ENCODE measurements around the gene PDE9A.
"Not testable (repeated sequence)": the region's sequence is repeated elsewhere in the genome, so short reads cannot be mapped to it uniquely, and the experiment has no call there.

PDE9A gene
- 6.0 to 13.1 (median 9.3) reads per million in 4 donors for total RNA-seq

DNA sequence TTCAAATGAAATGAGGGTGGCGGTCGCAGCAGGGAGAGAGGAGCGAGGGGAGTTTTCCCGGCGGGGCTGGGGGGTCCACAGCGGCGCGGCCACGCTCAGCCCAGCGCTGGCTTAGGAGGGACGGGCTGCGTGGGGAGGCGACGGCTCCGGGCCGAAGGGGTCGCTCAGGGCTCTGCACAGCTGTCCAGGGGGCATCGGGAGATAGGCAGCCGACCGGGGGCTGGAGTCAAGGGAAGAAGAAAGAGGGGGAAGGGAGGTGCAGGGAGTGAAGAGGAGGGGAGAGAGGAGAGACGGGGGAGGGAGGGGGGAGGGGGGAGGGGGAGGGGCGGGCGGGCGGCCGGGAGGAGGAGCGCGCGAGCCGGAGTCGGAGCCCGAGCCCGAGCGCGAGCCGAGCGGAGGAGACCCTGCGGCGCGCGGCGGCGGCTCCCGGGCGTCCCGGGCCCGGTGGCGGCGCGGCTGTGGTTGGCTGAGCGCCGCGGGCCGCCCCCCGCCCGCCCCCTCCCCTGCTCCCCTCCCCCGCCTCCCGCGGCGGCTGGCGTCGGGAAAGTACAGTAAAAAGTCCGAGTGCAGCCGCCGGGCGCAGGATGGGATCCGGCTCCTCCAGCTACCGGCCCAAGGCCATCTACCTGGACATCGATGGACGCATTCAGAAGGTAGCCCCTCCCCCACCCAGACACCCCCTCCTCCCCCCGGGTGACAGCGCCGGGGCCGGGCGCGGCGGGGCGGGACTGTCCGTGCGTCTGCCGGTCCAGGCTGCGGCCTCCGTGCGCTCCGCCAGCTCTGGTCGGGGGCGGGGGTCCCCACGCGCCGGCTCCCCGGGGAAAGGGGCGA, at the start of gene PDE9A:
TSS of gene PDE9A (plus strand) at position 391 of the 831 bp plus-strand sequence. CDS start at position 585, 194 bp downstream.
- peak in 1 of 5 donors; percentile 34 for DNase-seq

DNA sequence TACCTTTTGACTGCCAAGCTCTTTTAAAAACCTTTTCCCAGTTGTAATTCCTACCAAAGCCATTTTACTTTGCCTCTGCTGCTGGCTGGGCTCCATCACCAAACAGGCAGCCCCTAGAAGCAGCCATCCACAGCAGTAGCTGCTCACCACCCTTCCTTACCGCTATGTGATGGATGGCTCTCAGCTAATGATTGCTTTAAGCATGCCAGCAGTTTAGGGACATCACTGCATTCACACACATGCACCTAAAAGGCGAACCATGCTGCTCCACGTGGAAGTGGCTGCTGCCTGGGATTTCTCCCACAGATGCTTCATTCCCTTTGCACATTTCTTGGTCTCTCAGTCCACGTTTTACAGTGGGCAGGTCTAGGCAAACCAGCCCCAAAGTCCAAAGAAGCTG, 46.3 kb upstream of the PDE9A start:
- no peak for DNase-seq

DNA sequence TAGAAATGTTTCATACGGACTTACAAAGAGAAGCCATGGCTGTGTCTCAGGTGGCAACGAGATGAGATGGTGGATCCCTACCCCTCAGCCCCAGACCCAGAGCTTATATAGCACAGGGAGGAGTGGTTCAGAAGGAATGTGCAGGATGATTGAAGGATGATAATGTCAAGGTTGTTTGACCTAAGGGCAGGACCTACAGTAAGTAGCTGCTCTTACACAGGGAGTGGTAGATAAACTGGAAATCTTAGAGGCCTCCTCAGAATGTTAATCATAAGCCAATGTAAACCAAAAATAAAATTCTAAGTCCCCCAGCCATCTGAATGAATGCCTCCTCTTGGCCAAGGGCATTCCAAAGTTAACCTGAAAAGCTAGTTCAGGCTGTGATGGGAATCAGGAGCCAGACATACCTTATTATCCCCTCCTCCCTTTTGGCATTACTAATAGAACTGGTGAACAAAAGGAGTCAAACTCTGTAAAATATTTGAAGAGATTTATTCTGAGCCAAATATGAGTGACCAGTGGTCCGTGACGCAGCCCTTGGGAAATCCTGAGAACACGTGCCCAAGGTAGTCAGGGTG, 45.8 kb upstream of the PDE9A start:
- no peak for DNase-seq

DNA sequence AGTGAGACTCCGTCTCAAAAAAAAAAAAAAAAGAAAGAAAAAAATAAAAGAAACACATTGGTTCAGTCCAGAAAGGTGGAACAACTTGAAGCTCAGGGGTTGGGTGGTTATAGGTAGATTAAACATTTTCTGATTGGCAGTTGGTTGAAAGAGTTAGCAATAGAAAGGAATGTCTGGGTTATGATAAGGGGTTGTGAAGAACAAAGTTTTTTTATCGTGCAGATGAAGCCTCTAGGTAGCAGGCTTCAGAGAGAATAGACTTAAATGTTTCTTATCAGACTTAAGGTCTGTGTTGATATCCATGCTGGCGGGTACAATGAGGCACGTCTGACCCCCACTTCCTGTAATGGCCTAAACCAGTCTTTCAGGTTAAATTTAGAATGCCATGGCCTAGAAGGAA, 45.0 kb upstream of the PDE9A start:
- DNase-seq, result no peak

DNA sequence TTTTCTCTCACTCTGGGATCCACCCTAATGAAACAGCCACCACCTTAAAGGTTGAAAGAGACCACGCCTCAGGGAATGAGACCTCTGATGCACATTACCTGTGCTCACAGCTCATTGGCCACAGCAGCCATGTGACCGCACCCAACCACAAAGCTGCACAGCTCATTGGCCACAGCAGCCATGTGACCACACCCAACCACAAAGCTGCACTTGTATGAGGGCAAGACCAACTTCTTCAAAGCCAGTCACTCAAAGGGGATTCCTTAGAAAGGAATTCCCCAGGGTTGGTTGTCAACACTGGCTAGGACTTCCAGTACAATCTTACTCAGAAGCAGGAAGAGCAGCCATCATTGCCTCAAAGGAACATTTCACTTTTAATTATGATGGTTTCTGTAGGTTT, 43.6 kb upstream of the PDE9A start:
- peak in 1 of 5 donors; percentile 20 for DNase-seq

DNA sequence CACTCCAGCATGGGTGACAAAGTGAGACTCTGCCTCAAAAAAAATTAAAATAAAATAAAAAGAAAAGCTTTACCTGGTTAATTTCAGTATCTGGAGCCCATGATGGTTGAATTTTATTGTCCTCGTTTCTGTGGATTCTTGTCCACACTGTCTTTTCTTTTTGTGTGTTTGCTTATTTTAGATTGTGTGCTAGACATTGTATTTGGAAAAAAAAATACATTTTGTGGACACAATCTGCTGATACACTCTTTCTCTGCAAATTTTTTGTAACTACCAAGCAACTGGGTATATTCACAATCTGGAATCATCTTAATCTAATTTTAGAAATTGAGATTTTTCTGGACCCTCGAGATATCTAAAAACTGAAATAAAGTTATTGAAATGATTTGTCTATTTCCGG, 41.6 kb upstream of the PDE9A start:
- no peak for DNase-seq

DNA sequence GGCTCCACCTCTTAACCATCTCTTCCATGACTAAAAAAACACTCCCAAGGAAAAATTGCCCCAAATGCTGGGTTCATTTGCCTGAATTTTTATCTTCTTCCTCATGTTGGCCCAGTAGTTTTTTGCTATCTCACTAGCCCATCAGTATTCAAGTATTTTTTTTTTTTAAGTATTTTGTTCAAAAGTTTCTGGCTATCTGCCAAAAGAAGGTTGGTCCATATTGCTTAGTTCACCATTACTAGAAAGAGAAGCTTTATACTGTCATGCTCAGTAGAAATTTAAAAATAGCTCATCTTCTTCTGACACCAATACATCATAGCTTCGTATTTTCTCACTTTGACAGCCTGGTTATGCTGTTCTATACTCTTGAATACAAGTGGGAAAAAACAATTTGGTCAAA, 41.0 kb upstream of the PDE9A start:
- DNase-seq, result no peak

DNA sequence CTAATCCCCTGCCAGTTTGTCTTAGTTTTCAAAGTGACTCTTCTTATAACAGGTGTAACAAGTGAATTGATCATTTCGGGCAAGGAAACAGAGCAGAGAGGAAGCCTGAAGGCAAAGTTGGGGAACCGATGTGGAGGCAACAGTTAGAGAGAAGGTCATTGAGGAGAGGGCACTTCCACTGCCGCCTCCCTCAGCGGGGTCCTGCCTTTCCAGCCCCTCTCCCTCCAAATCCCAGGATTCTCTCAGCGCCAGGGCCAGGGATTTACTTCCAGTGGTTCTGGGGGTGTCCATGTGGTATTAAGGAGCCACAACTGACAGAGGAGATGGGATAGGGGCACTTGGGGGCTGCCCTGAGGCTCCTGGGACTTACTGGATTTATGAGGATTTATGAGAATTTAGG, 39.7 kb upstream of the PDE9A start:
- DNase-seq, result no peak

DNA sequence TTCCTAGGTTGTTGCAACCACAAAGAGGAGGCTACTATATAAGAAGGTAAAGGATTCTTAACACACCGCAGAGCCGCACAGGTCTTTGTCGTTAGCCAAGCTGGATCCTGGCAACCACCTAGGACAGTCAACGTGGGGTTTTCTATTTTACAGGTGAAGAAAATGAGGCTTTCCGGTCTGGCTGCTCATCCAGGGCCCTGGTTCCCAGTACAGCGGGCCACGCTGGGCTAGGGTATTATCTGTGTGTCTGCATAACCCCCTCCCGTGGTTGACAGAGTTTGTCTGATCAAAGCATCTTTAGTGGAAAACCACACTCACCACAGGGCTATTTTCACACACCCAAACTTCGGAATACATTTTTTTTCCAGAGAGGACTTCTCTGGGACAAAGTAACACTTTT, 39.0 kb upstream of the PDE9A start:
- peak in 4 of 5 donors; percentile 25 to 45 (median 32) for DNase-seq

DNA sequence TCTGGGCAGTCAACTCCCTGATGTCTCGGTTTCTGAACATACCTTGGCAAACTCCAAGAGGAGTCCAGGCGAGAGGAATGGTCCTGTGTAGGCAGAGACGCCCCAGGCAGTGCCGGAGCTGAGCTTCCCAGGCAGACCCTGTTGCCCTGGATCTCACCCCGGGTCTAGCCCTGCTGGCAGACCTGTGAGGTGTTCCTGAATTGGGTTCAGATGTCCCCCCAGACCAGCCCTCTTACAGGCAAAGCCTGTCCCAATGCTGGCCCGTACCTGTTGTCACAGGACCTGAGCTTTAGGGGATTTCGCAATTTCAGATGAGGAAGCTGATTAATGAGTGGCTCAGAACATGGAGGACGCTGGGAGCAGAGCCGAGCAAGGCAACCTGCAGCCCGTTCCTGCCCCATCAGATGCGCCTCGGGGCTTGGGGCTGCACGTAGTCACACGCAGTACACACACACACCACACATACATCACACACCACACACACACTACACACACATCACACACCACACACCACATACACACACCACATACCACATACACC, 38.5 kb upstream of the PDE9A start:
- DNase-seq, result peak; percentile 23 to 71 (median 42)

DNA sequence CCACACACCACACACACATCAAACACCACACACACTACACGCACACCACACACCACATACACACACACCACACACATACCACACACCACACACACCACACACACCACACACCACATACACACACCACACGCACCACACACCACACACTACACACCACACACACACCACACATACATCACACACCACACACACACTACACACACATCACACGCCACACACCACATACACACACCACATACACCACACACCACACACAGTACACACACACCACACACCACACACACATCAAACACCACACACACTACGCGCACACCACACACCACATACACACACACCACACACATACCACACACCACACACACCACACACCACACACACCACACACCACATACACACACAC, 38.0 kb upstream of the PDE9A start:
- not testable (repeated sequence) for DNase-seq

DNA sequence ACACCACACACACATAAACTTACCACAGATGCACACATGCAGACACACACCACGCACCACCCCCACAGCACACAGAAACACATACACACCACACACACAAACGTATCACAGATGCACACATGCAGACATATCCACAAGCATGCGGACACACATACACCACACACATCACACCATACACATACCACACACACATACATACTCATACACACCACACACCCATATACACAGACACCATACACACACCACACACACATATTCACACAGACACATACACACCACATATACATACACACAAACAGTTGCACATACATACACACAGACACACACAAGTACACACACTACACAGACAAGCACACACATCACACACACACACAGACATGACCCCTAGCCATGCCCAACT, 37.5 kb upstream of the PDE9A start:
- DNase-seq, result no peak

DNA sequence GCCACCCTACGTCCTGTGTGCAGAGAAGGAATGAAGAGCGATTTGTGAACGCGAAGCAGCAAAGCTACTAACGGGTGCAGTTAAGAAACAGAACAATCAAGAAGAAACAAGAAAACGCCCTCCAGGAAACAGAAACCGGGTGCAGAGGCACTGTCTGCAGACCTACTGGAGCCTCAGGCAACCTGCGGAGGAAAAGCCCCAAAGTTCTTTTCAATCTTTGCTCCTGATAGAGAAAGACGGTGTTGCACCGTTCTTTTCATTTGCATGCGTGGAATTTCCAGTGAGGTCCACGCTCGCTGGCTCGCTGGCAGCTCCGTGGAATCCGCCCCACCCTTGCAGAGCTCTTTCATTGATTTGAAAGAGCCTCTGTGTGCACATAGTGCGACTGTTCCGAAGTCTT, 37.0 kb upstream of the PDE9A start:
- peak in 2 of 5 donors; percentile 17 to 44 for DNase-seq

DNA sequence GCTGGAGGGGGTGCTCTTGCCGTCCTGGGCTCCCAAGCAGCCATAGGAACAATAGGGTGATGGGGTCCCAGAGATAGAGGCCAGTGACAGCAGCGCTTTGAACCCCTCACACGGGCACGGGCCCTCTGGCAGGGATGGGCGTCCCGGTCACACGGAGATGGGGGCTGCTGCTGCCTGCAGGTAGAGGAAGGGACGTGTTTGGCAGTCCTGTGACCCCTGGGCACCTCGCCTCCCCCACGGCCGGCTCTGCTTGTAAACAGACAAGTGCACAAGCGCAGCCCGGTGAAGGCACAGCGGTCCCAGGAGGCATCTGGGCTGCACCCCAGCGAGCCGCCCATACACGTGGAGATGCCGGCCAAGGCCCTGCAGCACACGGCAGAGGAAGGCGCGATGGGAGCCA, 36.5 kb upstream of the PDE9A start:
- no peak for DNase-seq

DNA sequence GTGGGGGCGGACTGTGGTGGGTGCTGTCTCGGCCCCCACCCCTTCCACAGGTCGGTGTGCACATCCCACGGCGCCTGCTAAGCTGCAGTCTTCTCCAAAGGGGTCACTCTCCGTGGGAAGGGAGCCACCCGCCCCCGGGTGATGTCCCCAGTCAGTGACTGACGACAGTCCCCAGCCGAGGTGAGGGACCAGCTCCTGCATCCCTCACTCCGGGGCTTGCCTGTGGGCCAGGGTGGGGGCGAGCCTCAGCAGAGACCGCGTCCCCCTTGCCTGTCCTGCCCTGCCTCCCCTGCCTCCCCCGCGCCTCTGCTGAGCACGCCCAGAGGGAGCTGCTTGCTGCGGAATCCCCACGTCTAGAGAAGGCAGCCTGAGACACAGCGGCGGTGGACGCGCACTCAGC, 35.9 kb upstream of the PDE9A start:
- no peak for DNase-seq

DNA sequence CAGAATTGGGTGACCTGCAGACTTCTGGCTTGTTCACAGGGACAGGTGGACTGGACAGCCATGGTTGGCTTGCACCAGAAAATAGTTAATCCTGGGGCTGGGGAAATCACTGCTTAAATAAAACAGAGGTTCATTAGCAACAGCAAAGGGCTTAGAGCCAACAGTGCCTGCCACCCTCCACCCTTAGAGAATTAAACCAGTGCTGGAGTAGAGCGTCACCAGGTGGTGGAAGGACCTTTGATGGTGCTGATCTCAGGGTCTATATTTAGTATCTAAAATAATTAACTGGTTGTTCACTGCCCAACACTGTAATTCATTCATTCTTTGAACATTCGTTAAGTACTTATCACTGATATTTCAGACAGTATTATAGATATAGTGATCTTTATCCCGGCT, 34.7 kb upstream of the PDE9A start:
- DNase-seq, result no peak

DNA sequence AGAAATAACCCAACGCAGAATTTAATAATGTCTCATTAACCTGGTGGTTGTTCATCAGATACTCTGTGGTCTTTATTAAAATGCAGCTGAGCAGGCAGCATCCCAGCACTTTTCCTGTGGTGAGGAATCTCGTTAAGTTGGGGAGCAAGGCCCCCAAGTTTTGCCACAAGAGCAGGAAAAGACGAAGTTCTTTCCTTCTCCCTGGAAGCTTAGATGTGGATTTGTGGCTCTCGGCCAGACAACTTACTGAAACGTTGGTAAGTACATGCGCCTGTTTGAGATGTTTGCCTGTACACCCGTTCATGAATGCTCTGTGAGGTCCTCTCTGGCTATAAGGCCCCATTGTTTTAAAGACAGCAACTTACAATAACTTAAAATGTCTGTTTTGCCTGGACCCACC, 34.3 kb upstream of the PDE9A start:
- no peak for DNase-seq

DNA sequence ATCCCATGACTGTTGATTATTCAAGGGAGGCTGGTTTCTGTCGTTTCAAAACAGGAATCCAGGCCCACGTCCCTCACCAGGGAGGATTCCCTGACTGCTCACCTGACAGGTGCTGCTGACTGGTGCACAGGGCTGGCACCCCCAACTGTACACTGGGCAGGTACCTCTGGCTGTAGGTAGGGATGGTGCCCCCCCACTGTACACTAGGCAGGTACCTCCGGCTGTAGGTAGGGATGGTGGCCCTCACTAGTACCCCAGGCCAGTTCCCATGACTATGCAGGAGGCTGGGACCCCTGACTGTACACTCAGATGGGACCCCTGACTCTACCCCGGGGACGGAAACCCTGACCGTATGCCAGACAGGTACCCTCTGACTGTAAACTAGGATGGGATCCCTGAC, 33.6 kb upstream of the PDE9A start:
- DNase-seq, result no peak

DNA sequence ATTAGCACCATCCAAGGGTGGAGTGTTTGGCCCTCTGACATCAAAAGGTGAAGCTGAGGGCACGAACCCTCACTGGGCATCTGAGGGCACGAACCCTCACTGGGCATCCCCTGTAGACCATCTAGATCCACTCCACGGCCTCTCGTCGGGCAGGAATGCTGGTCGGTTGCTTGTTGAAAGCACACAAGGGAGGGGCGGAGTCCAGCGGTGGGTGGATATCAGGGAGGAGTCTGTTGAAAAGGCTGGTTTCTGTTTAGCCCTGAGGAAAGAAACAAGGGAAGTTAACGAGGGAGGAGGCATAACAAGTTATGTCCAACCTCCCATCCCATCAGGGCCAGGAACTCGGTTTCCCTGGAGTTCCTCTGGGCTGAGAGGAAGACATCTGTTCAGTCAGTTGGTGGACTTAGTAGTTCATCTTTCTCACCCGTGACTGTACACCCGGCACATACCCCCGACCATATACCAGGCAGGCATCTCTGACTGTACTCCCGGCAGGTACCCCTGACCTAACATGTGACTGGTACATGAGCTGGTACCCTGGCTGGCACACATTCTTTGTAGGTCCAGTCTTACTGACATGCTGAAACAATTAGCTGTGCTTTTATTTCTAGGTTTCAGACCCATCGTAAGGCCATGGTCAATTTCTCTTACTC, 32.1 kb upstream of the PDE9A start:
- no peak for DNase-seq

DNA sequence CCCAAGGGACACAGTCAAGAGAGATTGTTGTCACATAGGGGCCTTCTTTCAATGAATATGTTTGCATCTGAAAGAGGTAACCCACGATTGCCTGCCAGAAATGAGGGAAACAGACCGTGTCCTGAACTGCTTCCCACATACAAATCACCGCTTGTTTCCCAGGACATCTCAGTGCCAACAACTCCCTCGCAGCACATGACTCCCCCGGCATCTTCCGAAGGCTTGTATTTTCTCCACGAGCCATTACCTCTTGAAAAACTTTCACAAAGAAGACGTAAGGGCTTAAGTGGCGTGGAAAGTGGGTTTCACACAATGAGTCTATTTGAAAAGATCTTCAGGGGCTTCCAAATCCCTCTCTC, 31.6 kb upstream of the PDE9A start:
- no peak for DNase-seq

DNA sequence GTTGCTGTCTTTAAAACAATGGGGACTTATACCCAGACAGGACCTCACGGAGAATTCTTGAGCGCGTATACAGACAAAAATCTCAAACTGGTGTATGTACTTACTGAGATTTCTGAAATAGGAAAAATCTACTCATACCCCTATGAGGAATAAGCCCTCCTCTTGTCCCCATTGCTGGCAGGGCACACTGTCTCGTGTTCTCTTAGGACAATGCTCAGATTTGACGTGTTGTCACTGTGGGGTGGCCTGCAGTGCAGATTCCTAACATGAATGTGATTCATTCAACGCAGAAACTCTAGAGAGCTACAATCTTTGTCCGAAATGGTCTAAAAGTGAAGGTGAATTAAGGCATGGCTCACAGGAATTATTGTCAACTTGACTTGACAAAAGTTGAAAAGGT, 31.1 kb upstream of the PDE9A start:
- DNase-seq, result no peak

DNA sequence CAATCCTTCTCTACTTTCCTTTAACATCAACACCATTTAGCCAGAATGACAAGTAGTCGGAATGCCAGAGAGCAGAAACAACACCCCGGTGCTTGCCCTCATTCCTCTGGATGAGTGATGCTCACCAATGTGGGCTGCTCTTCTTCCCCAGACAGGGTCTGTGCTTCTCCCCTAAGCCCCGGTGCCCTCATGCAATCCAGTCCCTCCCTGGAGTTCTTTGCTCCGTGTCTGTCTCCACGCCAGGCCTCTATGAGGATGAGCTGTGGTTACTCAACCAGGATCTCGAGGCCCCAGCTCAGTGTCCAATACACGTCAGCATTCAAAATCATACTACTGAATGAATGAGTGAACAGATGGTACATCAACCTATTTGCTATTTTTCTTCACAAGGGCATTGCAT, 29.7 kb upstream of the PDE9A start:
- no peak for DNase-seq

DNA sequence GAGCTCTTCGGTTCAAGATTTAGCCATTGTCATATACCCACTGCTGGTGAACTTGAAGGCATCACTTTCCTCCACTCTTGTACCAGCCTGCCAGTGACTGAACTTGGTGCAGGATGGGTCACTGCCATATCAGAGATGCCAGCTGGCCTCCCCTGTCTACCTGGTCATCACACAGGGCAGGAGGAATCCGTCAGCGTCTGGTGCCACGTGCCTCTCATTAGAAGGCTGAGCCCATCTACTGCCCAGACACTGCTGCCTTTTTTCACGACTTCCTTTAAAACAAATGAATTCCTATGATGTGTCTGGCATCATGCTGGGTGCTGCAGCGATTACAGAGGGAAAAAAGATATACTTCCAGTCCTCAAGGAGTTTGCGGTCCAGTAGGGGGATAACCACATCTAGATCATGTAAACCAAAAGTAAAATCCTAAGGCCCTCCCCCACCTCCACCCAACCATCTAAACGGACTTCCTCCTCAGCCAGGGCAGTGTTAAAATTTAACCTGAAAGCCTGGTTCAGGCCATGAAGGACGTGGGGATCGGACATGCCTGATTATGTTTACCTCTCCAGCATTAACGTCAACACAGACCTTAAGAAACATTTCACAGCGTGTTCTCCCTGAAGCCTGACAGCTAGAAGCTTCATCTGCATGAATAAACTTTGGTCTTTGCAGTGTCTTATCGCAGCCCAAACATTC, 29.2 kb upstream of the PDE9A start:
- DNase-seq, result no peak

Measured in T-helper 1 cell (primary cell).